Activated CD4-positive, alpha-beta T cell treated with anti-CD3 and anti-CD28 coated beads, Interleukin-2, Interleukin-6, amounts not matched to agents 100 ng/mL and 50 ng/mL, durations not matched to agents 16 hours and 8 hours (primary cell): ENCODE measurements around the gene UBN2.
"Not testable (repeated sequence)": the region's sequence is repeated elsewhere in the genome, so short reads cannot be mapped to it uniquely, and the experiment has no call there.

Experiments used
- DNase-seq: peaks from one replicate; pipeline ENCODE4 v3.0.0-alpha.2; 2020

Gene UBN2

DNA sequence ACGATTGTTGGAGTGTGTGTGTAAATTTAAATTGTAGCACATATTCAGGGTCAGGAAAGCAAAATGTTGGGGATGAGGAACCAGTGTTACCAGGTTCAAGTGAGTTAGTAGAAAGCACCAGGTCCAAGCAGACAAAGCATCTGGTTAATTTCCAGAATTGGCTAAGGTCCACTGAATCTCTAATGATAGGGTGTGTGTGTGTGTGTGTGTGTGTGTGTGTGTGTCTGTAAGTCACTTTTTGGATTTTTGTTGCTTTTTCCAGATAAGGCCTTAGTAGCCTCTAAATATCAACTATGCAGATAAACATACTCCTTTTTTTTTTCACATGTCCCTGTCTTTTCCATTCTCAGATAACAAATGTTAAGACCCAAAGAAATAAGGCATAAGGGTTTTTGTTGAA lies 73.5 kb downstream of the UBN2 start:
- no peak for DNase-seq

DNA sequence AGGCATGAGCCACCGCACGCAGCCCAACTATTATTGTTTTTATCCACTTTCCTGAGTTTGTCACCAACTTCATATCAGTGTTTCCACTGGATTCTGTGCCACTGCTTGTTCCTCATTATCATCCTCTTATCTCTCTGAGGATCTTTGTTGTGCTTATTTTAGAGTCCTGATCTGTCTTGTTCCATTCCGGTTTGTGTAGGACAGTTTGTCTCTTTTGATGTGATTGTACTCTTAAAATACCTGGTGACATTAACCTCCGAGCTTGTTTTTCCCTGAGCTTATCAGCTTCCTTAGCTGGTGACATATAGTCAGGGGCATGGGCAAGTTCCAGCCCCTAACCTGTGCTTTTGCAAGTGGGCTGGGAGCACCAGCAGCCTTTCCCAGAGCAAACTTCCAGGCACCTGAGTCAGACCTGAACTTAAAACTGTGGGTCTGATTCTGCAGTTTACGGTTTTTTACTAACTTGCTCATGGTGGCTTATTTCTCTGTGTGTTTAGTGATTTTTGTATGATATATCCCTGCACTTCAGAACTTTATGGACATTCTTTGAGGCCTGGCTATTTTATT lies 87.0 kb downstream of the UBN2 start:
- DNase-seq: no peak

DNA sequence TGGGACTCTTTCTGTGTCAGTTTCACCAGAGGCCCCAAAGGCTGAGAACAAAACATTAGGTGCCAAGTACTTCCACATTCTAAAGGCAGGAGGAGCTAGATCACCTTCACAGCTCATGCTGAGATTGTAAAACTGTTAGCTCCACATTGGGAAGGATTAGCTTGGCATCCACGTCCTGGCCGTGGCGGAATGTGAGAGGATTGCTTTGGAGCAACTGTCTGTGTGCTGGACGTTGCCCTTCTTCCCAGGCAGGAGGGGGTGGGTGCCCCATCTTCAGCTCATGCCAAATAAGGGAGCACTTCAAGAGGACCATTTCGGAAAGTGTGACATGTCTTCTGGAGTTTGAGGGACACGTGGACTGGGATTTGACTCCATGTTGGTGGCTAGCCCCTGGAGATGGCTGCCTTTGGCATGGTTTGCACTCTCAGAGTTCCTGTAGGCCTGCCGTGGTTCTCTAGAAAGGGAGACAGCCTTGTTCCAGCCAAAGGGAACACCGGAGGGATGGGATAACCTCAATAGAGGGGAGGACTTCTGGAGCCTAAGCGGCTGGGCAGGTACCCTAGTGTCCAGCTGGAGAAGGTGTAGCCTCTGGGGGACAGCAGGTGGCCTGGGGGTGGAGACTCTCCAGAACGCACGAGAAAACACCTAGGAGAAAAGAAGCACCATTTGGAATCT lies 90.2 kb downstream of the UBN2 start:
- DNase-seq: peak; percentile 11

DNA sequence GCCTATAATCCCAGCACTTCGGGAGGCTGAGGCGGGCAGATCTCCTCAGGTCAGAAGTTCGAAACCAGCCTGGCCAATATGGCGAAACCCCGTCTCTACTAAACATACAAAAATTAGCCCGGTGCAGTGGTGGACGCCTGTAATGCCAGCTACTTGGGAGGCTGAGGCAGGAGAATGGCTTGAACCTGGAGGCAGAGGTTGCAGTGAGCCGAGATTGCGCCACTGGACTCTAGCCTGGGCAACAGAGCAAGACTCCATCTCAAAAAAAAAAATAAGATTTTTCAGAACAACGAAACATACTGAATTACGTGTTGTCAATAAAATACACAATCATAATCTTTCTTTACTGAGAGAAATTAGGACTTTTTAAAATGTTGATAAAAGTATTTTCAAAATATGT lies 93.7 kb downstream of the UBN2 start:
- DNase-seq: not testable (repeated sequence)

- DNase-seq: no peak
Measured at GRCh38 chr7:139328375-139328774, 97.3 kb downstream of the UBN2 start.

- no peak for DNase-seq
Measured at GRCh38 chr7:139329119-139329518, 98.1 kb downstream of the UBN2 start.

DNA sequence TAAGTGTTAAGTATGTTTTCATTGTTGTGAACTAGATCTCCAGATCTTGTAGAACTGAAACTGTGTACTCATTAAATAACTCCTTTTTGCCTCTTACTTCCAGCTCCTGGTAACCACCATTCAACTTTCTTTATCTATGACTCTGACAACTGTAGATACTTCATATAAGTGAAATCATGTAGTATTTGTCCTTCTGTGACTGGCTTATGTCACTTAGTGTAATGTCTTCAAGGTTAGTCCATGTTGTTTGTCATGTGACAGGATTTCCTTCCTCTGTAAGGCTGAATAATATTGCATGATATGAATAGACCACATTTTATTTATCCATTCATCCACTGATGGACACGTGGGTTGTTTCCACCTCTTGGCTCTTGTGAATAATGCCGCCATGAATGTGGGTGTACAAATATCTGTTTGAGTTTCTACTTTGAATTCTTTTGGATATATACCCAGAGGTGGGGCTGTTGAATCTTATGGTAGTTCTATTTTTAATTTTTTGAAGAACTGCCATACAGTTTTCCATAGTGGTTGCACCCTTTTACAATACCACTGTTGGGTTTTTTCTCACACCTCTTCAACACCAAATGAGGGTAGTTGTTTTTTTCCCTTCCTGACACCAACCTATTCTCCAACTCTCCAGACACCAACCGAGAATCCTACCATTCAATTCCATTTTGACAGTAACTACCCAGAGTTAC lies 99.4 kb downstream of the UBN2 start:
- peak; percentile 22 for DNase-seq

- DNase-seq: no peak
Measured at GRCh38 chr7:139332697-139333359, 101.8 kb downstream of the UBN2 start.

GRCh38 chr7:139333443-139333842 lies 102.4 kb downstream of the UBN2 start:
- DNase-seq: not testable (repeated sequence)

DNA sequence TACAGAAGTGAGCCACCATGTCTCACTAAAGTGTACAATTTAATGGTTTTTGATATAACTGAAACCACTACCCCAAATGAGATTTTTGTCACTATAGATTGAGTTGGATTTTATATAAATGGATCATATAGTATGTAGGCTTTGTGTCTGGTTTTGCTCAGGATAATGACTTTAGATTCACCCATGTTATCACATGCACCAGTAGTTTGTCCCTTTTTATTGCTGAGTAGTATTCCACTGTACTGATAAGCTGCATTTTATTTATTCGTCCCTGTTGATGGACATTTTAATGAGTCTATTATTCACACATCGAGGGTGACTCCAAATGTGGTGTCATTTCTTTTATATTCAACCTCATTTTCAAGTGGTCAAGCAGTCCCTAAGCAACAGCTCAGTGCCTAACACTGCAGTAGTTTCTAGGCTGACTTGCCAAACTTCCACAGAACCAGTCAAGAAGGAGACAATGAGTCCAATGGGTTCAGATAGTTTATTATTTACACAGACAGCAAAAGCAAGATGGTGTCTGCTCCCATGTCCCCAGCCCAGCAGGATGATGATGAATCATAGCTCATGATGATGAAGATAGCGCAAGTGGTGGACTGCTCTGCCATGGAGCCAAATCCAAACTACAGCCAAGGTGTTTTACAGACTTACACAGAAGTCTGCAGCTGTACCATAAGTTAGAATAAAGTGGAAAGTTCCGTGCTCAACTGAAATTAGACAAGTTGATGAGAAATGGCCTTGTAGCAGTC lies 103.5 kb downstream of the UBN2 start:
- DNase-seq: no peak

DNA sequence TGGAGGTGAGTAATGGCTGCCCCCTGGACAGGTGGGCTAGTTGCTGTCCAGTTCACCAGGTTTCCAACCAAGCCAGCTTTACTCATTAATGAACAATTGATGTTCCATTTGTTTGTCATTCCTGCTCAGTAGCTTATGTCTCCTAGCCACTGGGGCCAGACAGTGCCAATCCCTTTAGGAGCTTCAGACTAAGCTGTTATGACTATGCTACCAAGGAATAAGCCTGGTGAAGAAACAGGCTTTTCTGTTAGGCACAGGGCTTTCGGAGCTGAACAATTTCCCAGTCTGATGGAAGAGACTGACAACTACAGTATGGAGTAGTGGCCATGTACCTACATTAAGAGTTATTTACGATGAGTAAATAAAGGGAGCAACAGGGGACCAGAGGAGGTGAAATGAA lies 108.0 kb downstream of the UBN2 start:
- no peak for DNase-seq

- no peak for DNase-seq
Measured at GRCh38 chr7:139339698-139340036, 108.6 kb downstream of the UBN2 start.

DNA sequence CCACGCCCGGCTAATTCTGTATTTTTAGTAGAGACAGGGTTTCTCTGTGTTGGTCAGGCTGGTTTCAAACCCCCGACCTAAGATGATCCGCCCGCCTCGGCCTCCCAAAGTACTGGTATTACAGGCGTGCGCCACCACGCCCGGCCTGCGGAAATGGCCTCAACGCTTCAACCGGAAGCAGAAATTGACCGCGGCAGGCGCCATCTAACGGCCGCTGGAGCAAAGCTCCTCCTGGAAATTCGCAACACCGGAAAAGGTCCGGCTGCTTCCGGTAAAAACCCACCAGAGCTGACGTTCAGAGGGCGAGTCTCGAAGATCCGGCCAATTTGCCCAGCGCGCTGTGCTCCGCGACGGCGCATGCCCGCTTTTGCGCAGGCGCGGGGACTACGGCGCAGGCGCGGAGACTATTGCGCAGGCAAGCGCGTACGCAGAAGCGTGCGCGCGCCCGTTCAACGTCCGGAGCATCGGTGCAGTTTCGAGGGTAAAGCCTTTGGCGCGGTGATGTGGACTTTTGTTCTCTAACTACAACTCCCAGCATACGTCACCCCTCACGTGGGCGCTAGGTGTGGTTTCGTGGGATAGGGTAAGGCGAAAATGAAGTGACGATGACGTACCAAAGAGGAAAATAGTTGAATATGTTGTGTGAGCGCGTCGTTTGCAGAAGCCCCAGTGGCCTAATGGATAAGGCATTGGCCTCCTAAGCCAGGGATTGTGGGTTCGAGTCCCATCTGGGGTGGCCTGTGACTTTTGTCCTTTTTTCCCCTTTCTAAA lies 109.2 kb downstream of the UBN2 start:
- peak; percentile 98 for DNase-seq

DNA sequence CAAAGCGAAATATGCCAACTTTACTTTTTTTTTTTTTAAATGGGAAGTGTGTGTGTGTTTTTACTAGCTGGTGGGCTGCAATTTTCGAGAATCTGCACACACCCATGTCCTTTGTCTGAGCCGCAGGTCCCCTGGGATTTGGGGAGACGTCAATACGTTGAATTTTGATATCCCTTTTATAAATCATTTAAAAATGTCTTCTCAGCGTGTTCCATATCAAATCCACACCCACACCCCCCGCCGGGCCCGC lies 109.7 kb downstream of the UBN2 start:
- DNase-seq: no peak

- peak; percentile 94 for DNase-seq
Measured at GRCh38 chr7:139341058-139341775, 110.2 kb downstream of the UBN2 start, which contains the start of gene FMC1. TSS of gene FMC1 (plus strand) at chr7:139341337. CDS start at chr7:139341385, 48 bp downstream.

GRCh38 chr7:139341776-139342226 lies 110.8 kb downstream of the UBN2 start:
- DNase-seq: no peak

GRCh38 chr7:139345042-139345441 lies 114.0 kb downstream of the UBN2 start:
- no peak for DNase-seq

DNA sequence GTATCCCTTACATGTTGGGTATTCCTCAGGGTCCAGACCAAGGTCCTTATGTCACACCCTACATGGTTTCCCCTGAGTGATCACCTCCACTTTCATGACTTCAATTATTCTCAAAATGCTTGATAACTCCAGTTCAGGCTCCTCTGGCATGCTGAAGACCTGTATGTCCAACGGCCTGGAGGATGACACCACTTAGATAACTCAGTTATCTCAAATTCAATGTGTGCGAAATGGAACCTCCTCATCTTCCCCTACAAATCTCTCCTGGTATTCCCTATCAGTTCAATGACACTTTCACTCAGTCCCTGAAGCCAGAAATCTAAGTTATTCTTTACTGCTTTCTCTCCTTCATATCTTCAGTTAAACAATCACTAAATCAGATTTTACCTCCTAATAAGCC lies 120.0 kb downstream of the UBN2 start:
- no peak for DNase-seq

DNA sequence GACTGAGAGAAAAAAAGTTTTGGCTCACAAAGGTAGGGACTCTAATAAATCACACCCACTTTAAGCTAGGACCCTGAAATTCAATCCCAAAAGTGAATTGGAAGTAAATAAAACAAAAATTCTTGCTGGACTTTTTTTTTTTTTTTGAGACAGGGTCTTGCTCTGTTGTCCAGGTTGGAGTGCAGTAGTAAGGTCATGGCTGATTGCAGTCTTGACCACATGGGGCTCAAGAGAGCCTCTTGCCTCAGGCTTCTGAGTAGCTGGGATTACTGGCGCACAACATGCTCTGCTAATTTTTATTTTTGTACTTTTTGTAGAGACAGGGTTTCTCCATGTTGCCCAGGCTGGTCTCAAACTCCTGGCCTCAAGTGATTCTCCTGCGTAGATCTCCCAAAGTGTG lies 123.7 kb downstream of the UBN2 start:
- DNase-seq: no peak

GRCh38 chr7:139355320-139355719 lies 124.3 kb downstream of the UBN2 start:
- DNase-seq: no peak
